Tibial nerve (tissue), 4 donors: Measurements from ENCODE around the gene DUS2. TPM values are rescaled to one million over a fixed set of nuclear protein-coding genes. Genes with fewer than 3 reads are reported as not detected.
"Not testable (repeated sequence)": the region's sequence is repeated elsewhere in the genome, so short reads cannot be mapped to it uniquely, and the experiment has no call there.

Experiments
- DNase-seq, 2 donors: peaks; one replicate each; pipeline ENCODE4 v3.0.0-alpha.2; 2019; ENCODE audit warnings: low spot score in 2 of 2
- H3K27ac ChIP-seq, 4 donors: fragments of 200-600 bp; sonication (generic) in 3 of 4; one replicate each; pipeline ENCODE4 v1.5.1; 2017 to 2019; ENCODE audit warnings: mild to moderate bottlenecking in 1 of 4
- H3K27me3 ChIP-seq, 2 donors: fragments of 200-600 bp; sonication (generic) in 1 of 2; one replicate each; pipeline versions ENCODE4 v1.5.1 to v1.6.0; 2017 to 2019
- H3K36me3 ChIP-seq, 3 donors: fragments of 200-600 bp; sonication (generic); one replicate each; pipeline ENCODE4 v1.5.1; 2018 to 2019
- H3K4me1 ChIP-seq, 4 donors: fragments of 200-600 bp; sonication (generic) in 3 of 4; one replicate each; pipeline ENCODE4 v1.5.1; 2017 to 2019
- H3K4me3 ChIP-seq, 4 donors: fragments of 200-600 bp; sonication (generic) in 3 of 4; one replicate each; pipeline ENCODE4 v1.5.1; 2017 to 2019; ENCODE audit warnings: mild to moderate bottlenecking in 1 of 4, moderate library complexity in 1 of 4
- H3K9me3 ChIP-seq, 4 donors: fragments of 200-600 bp; sonication (generic) in 3 of 4; one replicate each; pipeline ENCODE4 v1.5.1; 2017 to 2019
- CTCF ChIP-seq, 5 experiments: fragments of 200-600 bp in 3 of 5; fragments of 450-650 bp in 2 of 5; sonication (generic) in 3 of 5; IDR thresholded peaks; one replicate each; pipeline ENCODE4 v1.5.1; 2016 to 2019; ENCODE audit warnings: antibody characterized with exemption in 5 of 5, mild to moderate bottlenecking in 3 of 5, moderate library complexity in 2 of 5
- EP300 ChIP-seq, 2 donors: sonication (generic); formaldehyde crosslinking; IDR thresholded peaks; one replicate each; pipeline ENCODE4 v1.6.1; 2017; ENCODE audit warnings: antibody characterized with exemption in 2 of 2, mild to moderate bottlenecking in 1 of 2
- POLR2A ChIP-seq, 2 donors: fragments of 450-650 bp; IDR thresholded peaks; one replicate each; pipeline ENCODE4 v1.6.1; 2017; ENCODE audit warnings: antibody characterized with exemption in 2 of 2, mild to moderate bottlenecking in 2 of 2, moderate library complexity in 2 of 2
- WGBS, 2 donors: methylation state at CpG; one replicate each; pipeline ENCODE4 v1.1.5; 2018; 5-methylcytosine and 5-hydroxymethylcytosine counted together
- total RNA-seq, 4 donors: library from RNA; depleted of rRNA; stranded (reverse); fragments of >200 nt; gene quantifications; one replicate each; pipeline ENCODE4 v1.1.0, GENCODE V29; 2016

The DUS2 gene
- total RNA-seq, 4 donors from 2014 or later: 4.7 to 31.2 (median 15.4) TPM

GRCh38 chr16:68090130-68090529 lies 67.0 kb downstream of the DUS2 start:
- Histone ChIP-seq H3K4me3 (no peak overlapping the region), H3K9me3 (no peaks in the 10 kb centered on the region), H3K27me3 (no peaks in the 10 kb centered on the region), H3K36me3 (no peaks in the 10 kb centered on the region), H3K27ac (no peak overlapping the region), H3K4me1 (peaks cover 0 to 83% (median 46%) of the 10 kb centered on the region in 4 donors)
- TF ChIP-seq POLR2A (IDR thresholded peaks at IDR 0.05) (no peak), CTCF (IDR thresholded peaks at IDR 0.05) (no peak), EP300 (IDR thresholded peaks at IDR 0.05) (no peak)
- no peak for DNase-seq
- 41 to 51% methylated on average over 3 of the region's 3 CpGs for WGBS, 2 donors

GRCh38 chr16:68090533-68090932 lies 67.4 kb downstream of the DUS2 start:
- no peak for DNase-seq
- Histone ChIP-seq H3K4me3 (no peak overlapping the region), H3K27ac (no peak overlapping the region), H3K36me3 (no peaks in the 10 kb centered on the region), H3K9me3 (no peaks in the 10 kb centered on the region), H3K4me1 (peaks cover 0 to 87% (median 46%) of the 10 kb centered on the region in 4 donors), H3K27me3 (no peaks in the 10 kb centered on the region)
- no peak for TF ChIP-seq CTCF (IDR thresholded peaks at IDR 0.05)
- TF ChIP-seq EP300 (IDR thresholded peaks at IDR 0.05): no peak
- TF ChIP-seq POLR2A (IDR thresholded peaks at IDR 0.05): no peak
- WGBS, 2 donors: 56 to 61% methylated on average over 3 of the region's 3 CpGs

GRCh38 chr16:68091380-68092261 lies 68.5 kb downstream of the DUS2 start:
- peak overlapping the region in 1 of 4 donors; percentile 41 for H3K27ac ChIP-seq
- TF ChIP-seq CTCF (IDR thresholded peaks at IDR 0.05) (no peak), EP300 (IDR thresholded peaks at IDR 0.05) (no peak), POLR2A (IDR thresholded peaks at IDR 0.05) (no peak)
- no peak for DNase-seq
- no peaks in the 10 kb centered on the region for H3K27me3 ChIP-seq
- WGBS, 2 donors: 94 to 96% methylated on average over 5 of the region's 5 CpGs
- H3K36me3 ChIP-seq: no peaks in the 10 kb centered on the region
- no peaks in the 10 kb centered on the region for H3K9me3 ChIP-seq
- no peak overlapping the region for H3K4me3 ChIP-seq
- H3K4me1 ChIP-seq: peaks cover 0 to 93% (median 46%) of the 10 kb centered on the region in 4 donors

GRCh38 chr16:68092275-68092674 lies 69.2 kb downstream of the DUS2 start:
- H3K4me1 ChIP-seq: peaks cover 0 to 92% (median 44%) of the 10 kb centered on the region in 4 donors
- not testable (repeated sequence) for DNase-seq, H3K4me3 ChIP-seq, H3K27ac ChIP-seq, H3K27me3 ChIP-seq, H3K36me3 ChIP-seq, H3K9me3 ChIP-seq
- 85 to 89% methylated on average over 10 of the region's 10 CpGs for WGBS, 2 donors

- WGBS, 2 donors: 53 to 59% methylated on average over 5 of the region's 5 CpGs
- H3K9me3 ChIP-seq: no peaks in the 10 kb centered on the region
- H3K27me3 ChIP-seq: no peaks in the 10 kb centered on the region
- DNase-seq: no peak
- no peak overlapping the region for H3K4me3 ChIP-seq
- H3K36me3 ChIP-seq: no peaks in the 10 kb centered on the region
- peaks cover 0 to 76% (median 34%) of the 10 kb centered on the region in 4 donors for H3K4me1 ChIP-seq
- TF ChIP-seq POLR2A (IDR thresholded peaks at IDR 0.05): no peak
- no peak for TF ChIP-seq EP300 (IDR thresholded peaks at IDR 0.05)
- TF ChIP-seq CTCF (IDR thresholded peaks at IDR 0.05): peak in 4 of 5 experiments; percentile 23 to 46 (median 35)
- peak overlapping the region in 2 of 4 donors; percentile 37 to 57 for H3K27ac ChIP-seq
Measured at GRCh38 chr16:68093816-68094613, 70.9 kb downstream of the DUS2 start.
